ENCODE results near the gene PTMS. TPM values are rescaled to one million over a fixed set of nuclear protein-coding genes. Genes with fewer than 3 reads are reported as not detected.

PTMS gene
- total and polyA plus RNA-seq, 2 of the 13 experiments (the other 11 are each of a cell fraction or from before 2014, with no cell fraction given), result 40.5 to 82.4 TPM

DNA sequence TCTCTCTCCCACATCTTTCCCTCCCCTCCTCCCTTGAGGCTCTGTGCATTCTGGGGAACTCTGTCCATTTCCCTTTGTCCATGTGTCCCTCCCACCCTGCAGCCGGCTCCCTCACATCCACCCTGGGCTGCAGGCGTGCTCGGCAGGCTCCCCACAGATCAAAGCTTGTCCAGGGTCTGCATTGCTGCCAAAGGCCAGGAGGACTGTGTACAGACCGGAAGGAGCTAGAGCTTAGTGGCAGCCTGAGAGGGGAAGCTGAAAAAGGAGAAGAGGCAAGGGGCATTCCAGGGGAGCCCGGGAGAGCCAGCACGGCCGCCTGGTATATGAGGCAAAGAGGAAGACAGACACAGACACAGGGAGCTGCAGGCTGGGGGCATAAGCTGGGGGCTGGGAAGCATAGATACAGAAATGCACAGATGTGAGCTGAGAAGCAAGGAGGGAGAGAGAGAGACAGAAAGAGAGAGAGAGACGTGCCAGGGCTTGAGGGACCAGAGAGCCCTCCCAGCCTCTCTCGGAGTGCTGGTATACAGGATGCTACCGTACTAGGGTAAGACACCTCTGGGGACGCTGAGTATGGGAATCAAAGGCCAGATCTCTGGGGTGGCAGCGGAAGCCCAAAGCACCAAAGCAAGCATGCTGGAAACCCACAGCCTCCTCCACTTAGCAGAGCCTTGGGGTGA lies 26.5 kb downstream of the PTMS start (continued):
- TF ChIP-seq, protein P1, sequence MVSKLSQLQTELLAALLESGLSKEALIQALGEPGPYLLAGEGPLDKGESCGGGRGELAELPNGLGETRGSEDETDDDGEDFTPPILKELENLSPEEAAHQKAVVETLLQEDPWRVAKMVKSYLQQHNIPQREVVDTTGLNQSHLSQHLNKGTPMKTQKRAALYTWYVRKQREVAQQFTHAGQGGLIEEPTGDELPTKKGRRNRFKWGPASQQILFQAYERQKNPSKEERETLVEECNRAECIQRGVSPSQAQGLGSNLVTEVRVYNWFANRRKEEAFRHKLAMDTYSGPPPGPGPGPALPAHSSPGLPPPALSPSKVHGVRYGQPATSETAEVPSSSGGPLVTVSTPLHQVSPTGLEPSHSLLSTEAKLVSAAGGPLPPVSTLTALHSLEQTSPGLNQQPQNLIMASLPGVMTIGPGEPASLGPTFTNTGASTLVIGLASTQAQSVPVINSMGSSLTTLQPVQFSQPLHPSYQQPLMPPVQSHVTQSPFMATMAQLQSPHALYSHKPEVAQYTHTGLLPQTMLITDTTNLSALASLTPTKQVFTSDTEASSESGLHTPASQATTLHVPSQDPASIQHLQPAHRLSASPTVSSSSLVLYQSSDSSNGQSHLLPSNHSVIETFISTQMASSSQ (IDR thresholded peaks at IDR 0.05; ENCODE audit: low read depth), result no peak
- TF ChIP-seq, protein P1 (CRISPR knock-in tag; IDR thresholded peaks at IDR 0.05; ENCODE audit: borderline replicate concordance), result no peak
- TF ChIP-seq JARID2 (CRISPR knock-in tag; IDR thresholded peaks at IDR 0.05; ENCODE audit: insufficient replicate concordance) (no peak), FOXA1 (IDR thresholded peaks at IDR 0.05) (no peak), FOXA1 (CRISPR knock-in tag; IDR thresholded peaks at IDR 0.05) (peak; percentile 71), POGZ (CRISPR knock-in tag; IDR thresholded peaks at IDR 0.05) (peak; percentile 76; the same call in 1 of the 2 replicates), GFI1 (CRISPR knock-in tag; IDR thresholded peaks at IDR 0.05; ENCODE audit: borderline replicate concordance) (no peak; the same call in 1 of the 2 replicates), SP2 (CRISPR knock-in tag; IDR thresholded peaks at IDR 0.05) (no peak), ZNF724P (CRISPR knock-in tag; IDR thresholded peaks at IDR 0.05; ENCODE audit: borderline replicate concordance) (no peak), KLF11 (CRISPR knock-in tag; IDR thresholded peaks at IDR 0.05) (no peak), GZF1 (CRISPR knock-in tag; IDR thresholded peaks at IDR 0.05) (0 out of 2 replicates have a peak, but pooled peaks have one; percentile 68), NAIF1 (CRISPR knock-in tag; IDR thresholded peaks at IDR 0.05; ENCODE audit: borderline replicate concordance) (no peak), NR2F1 (CRISPR knock-in tag; IDR thresholded peaks at IDR 0.05) (no peak)
- TF ChIP-seq, protein P2, sequence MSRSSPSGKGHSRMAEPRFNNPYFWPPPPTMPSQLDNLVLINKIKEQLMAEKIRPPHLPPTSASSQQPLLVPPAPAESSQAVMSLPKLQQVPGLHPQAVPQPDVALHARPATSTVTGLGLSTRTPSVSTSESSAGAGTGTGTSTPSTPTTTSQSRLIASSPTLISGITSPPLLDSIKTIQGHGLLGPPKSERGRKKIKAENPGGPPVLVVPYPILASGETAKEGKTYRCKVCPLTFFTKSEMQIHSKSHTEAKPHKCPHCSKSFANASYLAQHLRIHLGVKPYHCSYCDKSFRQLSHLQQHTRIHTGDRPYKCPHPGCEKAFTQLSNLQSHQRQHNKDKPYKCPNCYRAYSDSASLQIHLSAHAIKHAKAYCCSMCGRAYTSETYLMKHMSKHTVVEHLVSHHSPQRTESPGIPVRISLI (CRISPR knock-in tag; IDR thresholded peaks at IDR 0.05; ENCODE audit: borderline replicate concordance), result no peak; the same call in 1 of the 2 replicates
- TF ChIP-seq, protein P3, sequence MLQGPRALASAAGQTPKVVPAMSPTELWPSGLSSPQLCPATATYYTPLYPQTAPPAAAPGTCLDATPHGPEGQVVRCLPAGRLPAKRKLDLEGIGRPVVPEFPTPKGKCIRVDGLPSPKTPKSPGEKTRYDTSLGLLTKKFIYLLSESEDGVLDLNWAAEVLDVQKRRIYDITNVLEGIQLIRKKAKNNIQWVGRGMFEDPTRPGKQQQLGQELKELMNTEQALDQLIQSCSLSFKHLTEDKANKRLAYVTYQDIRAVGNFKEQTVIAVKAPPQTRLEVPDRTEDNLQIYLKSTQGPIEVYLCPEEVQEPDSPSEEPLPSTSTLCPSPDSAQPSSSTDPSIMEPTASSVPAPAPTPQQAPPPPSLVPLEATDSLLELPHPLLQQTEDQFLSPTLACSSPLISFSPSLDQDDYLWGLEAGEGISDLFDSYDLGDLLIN (CRISPR knock-in tag; IDR thresholded peaks at IDR 0.05; ENCODE audit: borderline replicate concordance), result no peak
- TF ChIP-seq, protein P4, sequence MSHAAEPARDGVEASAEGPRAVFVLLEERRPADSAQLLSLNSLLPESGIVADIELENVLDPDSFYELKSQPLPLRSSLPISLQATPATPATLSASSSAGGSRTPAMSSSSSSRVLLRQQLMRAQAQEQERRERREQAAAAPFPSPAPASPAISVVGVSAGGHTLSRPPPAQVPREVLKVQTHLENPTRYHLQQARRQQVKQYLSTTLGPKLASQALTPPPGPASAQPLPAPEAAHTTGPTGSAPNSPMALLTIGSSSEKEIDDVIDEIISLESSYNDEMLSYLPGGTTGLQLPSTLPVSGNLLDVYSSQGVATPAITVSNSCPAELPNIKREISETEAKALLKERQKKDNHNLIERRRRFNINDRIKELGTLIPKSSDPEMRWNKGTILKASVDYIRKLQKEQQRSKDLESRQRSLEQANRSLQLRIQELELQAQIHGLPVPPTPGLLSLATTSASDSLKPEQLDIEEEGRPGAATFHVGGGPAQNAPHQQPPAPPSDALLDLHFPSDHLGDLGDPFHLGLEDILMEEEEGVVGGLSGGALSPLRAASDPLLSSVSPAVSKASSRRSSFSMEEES (CRISPR knock-in tag; IDR thresholded peaks at IDR 0.05), result 0 out of 2 replicates have a peak, but pooled peaks have one; percentile 16
- TF ChIP-seq, protein P5, sequence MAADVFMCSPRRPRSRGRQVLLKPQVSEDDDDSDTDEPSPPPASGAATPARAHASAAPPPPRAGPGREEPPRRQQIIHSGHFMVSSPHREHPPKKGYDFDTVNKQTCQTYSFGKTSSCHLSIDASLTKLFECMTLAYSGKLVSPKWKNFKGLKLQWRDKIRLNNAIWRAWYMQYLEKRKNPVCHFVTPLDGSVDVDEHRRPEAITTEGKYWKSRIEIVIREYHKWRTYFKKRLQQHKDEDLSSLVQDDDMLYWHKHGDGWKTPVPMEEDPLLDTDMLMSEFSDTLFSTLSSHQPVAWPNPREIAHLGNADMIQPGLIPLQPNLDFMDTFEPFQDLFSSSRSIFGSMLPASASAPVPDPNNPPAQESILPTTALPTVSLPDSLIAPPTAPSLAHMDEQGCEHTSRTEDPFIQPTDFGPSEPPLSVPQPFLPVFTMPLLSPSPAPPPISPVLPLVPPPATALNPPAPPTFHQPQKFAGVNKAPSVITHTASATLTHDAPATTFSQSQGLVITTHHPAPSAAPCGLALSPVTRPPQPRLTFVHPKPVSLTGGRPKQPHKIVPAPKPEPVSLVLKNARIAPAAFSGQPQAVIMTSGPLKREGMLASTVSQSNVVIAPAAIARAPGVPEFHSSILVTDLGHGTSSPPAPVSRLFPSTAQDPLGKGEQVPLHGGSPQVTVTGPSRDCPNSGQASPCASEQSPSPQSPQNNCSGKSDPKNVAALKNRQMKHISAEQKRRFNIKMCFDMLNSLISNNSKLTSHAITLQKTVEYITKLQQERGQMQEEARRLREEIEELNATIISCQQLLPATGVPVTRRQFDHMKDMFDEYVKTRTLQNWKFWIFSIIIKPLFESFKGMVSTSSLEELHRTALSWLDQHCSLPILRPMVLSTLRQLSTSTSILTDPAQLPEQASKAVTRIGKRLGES (CRISPR knock-in tag; IDR thresholded peaks at IDR 0.05; ENCODE audit: borderline replicate concordance), result no peak

Measured in HepG2 (cell line).